Activated CD8-positive, alpha-beta T cell treated with anti-CD3 and anti-CD28 coated beads for 36 hours (primary cell): ENCODE results near the gene ANXA3. TPM values are rescaled to one million over a fixed set of nuclear protein-coding genes. Genes with fewer than 3 reads are reported as not detected.

ENCODE experiments used
- ATAC-seq: fragments of 200-7000 bp; cut with Tn5 transposase; one replicate; pipeline ENCODE4 v1.10.0; 2021; ENCODE audit warnings: mild to moderate bottlenecking, moderate library complexity
- CTCF ChIA-PET: fragments of 350-600 bp; sonication (Branson Sonifier 250); formaldehyde crosslinking; loops from one replicate; lab custom pipeline; 2021; ENCODE audit warnings: antibody characterized with exemption; lab: Charles Lee
- POLR2A ChIA-PET: fragments of 350-600 bp; sonication (Branson Sonifier 250); formaldehyde crosslinking; loops from one replicate; lab custom pipeline; 2021; ENCODE audit warnings: antibody characterized with exemption; lab: Charles Lee
- DNase-seq: peaks from one replicate; pipeline ENCODE4 v3.0.0-alpha.2; 2020
- H3K27ac Mint-ChIP-seq: one replicate; pipeline ENCODE4 v1.8.0; 2021; ENCODE audit warnings: mild to moderate bottlenecking, mixed read lengths
- H3K27me3 Mint-ChIP-seq: one replicate; pipeline ENCODE4 v1.8.0; 2021; ENCODE audit warnings: mixed read lengths
- H3K36me3 Mint-ChIP-seq: one replicate; pipeline ENCODE4 v1.8.0; 2021; ENCODE audit warnings: low read depth, mixed read lengths
- H3K4me1 Mint-ChIP-seq: one replicate; pipeline ENCODE4 v1.8.0; 2021; ENCODE audit warnings: low read depth, mixed read lengths
- H3K4me3 Mint-ChIP-seq: one replicate; pipeline ENCODE4 v1.8.0; 2021; ENCODE audit warnings: mild to moderate bottlenecking, moderate library complexity, mixed read lengths
- H3K9me3 Mint-ChIP-seq: one replicate; pipeline ENCODE4 v1.8.0; 2021; ENCODE audit warnings: mixed read lengths
- intact Hi-C: fragments of 100-400 bp; cut with micrococcal nuclease; formaldehyde crosslinking; loops from one replicate; pipeline ENCODE4 v1.10.0; 2022
- total RNA-seq, 2 experiments: library from RNA; stranded (reverse); gene quantifications; one replicate each; pipeline ENCODE4 v1.2.3, GENCODE V29; 2021
- TF ChIP-seq, protein P1 (sequence below): fragments of 200-600 bp; IDR thresholded peaks from one replicate; pipeline ENCODE4 v1.8.0; 2022; ENCODE audit warnings: antibody characterized with exemption, mild to moderate bottlenecking

The ANXA3 gene
- total RNA-seq, 2 experiments from 2014 or later, result 0.63 to 0.90 TPM

DNA sequence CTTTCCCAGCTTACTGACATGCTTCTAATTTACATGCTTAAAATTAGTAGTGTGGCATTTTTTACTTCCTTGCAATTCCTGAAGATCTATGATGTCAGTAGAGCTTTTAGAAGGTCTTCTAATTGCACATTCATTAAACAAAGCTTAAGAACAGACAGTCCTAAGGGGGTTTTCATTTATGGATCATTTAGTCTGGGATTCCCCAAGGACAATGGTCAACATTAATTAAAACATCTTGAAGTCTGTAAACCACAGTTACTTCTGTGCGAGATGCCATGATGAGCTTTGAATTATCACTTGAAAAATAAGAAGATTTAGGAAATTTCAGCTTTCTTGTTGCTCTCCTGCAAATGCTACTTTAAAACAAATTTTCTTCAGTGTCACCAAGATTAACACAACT, 20.2 kb downstream of the ANXA3 start:
- H3K9me3 Mint-ChIP-seq, result no peaks in the 10 kb centered on the region
- H3K27ac Mint-ChIP-seq, result no peak overlapping the region
- DNase-seq (no peak), ATAC-seq (no peak)
- H3K4me1 Mint-ChIP-seq, result no peaks in the 10 kb centered on the region
- TF ChIP-seq, protein P1, sequence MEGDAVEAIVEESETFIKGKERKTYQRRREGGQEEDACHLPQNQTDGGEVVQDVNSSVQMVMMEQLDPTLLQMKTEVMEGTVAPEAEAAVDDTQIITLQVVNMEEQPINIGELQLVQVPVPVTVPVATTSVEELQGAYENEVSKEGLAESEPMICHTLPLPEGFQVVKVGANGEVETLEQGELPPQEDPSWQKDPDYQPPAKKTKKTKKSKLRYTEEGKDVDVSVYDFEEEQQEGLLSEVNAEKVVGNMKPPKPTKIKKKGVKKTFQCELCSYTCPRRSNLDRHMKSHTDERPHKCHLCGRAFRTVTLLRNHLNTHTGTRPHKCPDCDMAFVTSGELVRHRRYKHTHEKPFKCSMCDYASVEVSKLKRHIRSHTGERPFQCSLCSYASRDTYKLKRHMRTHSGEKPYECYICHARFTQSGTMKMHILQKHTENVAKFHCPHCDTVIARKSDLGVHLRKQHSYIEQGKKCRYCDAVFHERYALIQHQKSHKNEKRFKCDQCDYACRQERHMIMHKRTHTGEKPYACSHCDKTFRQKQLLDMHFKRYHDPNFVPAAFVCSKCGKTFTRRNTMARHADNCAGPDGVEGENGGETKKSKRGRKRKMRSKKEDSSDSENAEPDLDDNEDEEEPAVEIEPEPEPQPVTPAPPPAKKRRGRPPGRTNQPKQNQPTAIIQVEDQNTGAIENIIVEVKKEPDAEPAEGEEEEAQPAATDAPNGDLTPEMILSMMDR, result no peak
- intact Hi-C loops, result no loop called here
- no peaks in the 10 kb centered on the region for H3K36me3 Mint-ChIP-seq
- ChIA-PET CTCF (no interaction called here), POLR2A (no interaction called here)
- no peak overlapping the region for H3K4me3 Mint-ChIP-seq
- peaks cover 4% of the 10 kb centered on the region for H3K27me3 Mint-ChIP-seq

- no peaks in the 10 kb centered on the region for H3K4me1 Mint-ChIP-seq
- TF ChIP-seq, protein P1, result no peak
- ChIA-PET CTCF (no interaction called here), POLR2A (no interaction called here)
- H3K36me3 Mint-ChIP-seq, result no peaks in the 10 kb centered on the region
- no peak for DNase-seq
- no peak for ATAC-seq
- H3K27ac Mint-ChIP-seq, result no peak overlapping the region
- H3K9me3 Mint-ChIP-seq, result no peaks in the 10 kb centered on the region
- peaks cover 6% of the 10 kb centered on the region for H3K27me3 Mint-ChIP-seq
- H3K4me3 Mint-ChIP-seq, result no peak overlapping the region
- intact Hi-C loops, result no loop called here
These were observed 27.3 kb downstream of the ANXA3 start for GRCh38 chr4:78578674-78579425.

GRCh38 chr4:78581618-78582017, 30.0 kb downstream of the ANXA3 start:
- intact Hi-C loops, result no loop called here
- ChIA-PET POLR2A (no interaction called here), CTCF (no interaction called here)
- H3K4me1 Mint-ChIP-seq, result no peaks in the 10 kb centered on the region
- no peak for ATAC-seq
- TF ChIP-seq, protein P1, result no peak
- no peaks in the 10 kb centered on the region for H3K36me3 Mint-ChIP-seq
- H3K9me3 Mint-ChIP-seq, result no peaks in the 10 kb centered on the region
- H3K4me3 Mint-ChIP-seq, result no peak overlapping the region
- DNase-seq, result no peak
- peaks cover 6% of the 10 kb centered on the region for H3K27me3 Mint-ChIP-seq
- H3K27ac Mint-ChIP-seq, result no peak overlapping the region

- TF ChIP-seq, protein P1, result no peak
- H3K4me1 Mint-ChIP-seq, result no peaks in the 10 kb centered on the region
- ChIA-PET CTCF (interaction anchor here (1.0 kb wide), 1 partner anchor 34 kb away, joined by 3 read pairs; the partner anchor contains the start of gene ANXA3), POLR2A (no interaction called here)
- peaks cover 5% of the 10 kb centered on the region for H3K27me3 Mint-ChIP-seq
- intact Hi-C loops, result no loop called here
- H3K9me3 Mint-ChIP-seq, result no peaks in the 10 kb centered on the region
- H3K4me3 Mint-ChIP-seq, result no peak overlapping the region
- DNase-seq (no peak), ATAC-seq (no peak)
- no peak overlapping the region for H3K27ac Mint-ChIP-seq
- H3K36me3 Mint-ChIP-seq, result no peaks in the 10 kb centered on the region
These were observed 33.4 kb downstream of the ANXA3 start for GRCh38 chr4:78584863-78585547.

DNA sequence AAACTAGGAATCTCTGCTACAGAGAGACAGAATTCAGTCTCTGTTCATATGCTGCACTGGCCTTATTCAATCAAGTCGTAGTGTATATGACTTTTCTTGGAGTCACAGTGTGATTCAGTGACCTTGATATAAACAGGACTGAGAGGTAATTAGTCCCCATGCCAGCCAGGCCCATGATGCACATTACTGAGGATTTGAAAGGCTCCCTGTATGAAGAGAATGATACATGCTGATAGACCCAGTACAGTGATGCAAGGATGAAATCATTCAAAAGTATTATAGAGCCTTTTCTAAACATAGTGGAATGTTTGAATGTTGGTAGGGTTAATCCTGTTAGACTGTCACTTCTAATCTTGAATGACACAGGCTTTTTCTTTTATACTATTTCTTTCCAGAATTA, 34.1 kb downstream of the ANXA3 start:
- POLR2A ChIA-PET, result no interaction called here
- TF ChIP-seq, protein P1, result no peak
- no peak for ATAC-seq
- H3K36me3 Mint-ChIP-seq, result no peaks in the 10 kb centered on the region
- H3K27ac Mint-ChIP-seq, result no peak overlapping the region
- peaks cover 5% of the 10 kb centered on the region for H3K27me3 Mint-ChIP-seq
- H3K9me3 Mint-ChIP-seq, result no peaks in the 10 kb centered on the region
- intact Hi-C loops, result no loop called here
- CTCF ChIA-PET, result interaction anchor here (1.0 kb wide), 1 partner anchor 34 kb away, joined by 3 read pairs; the partner anchor contains the start of gene ANXA3
- H3K4me1 Mint-ChIP-seq, result no peaks in the 10 kb centered on the region
- no peak overlapping the region for H3K4me3 Mint-ChIP-seq
- no peak for DNase-seq
